Transverse colon (tissue), 3 donors: ENCODE data around the gene TMEM30B.

Experiments
- CTCF ChIP-seq, 5 experiments: fragments of 200-600 bp in 3 of 5; fragments of 450-650 bp in 2 of 5; sonication (generic) in 3 of 5; IDR thresholded peaks; 1 replicate in 2 of 5; 2 replicates in 3 of 5; pipeline ENCODE4 v1.5.1; 2016 to 2017; ENCODE audit warnings: antibody characterized with exemption in 5 of 5, inconsistent platforms in 3 of 5, mild to moderate bottlenecking in 2 of 5, moderate library complexity in 1 of 5
- EP300 ChIP-seq: sonication (generic); formaldehyde crosslinking; IDR thresholded peaks from one replicate; pipeline ENCODE4 v1.6.1; 2017; ENCODE audit warnings: antibody characterized with exemption, low read depth
- POLR2A ChIP-seq: fragments of 450-650 bp; IDR thresholded peaks from one replicate; pipeline ENCODE4 v1.6.1; 2016; ENCODE audit warnings: antibody characterized with exemption, mild to moderate bottlenecking, moderate library complexity

- TF ChIP-seq POLR2A, result no peak
- TF ChIP-seq EP300, result no peak
- TF ChIP-seq CTCF (IDR thresholded peaks at IDR 0.05), result no peak
Measured at GRCh38 chr14:61297581-61297980, 16.4 kb upstream of the TMEM30B start.
